A673 (cell line): ENCODE results near the gene AGTPBP1.

Source experiments
- EZH2 ChIP-seq: fragments of 200-600 bp; sonication (generic); IDR thresholded peaks from 2 replicates; pipeline ENCODE4 v1.6.1; 2017; ENCODE audit warnings: borderline replicate concordance, low read depth, mild to moderate bottlenecking, mixed read lengths, antibody characterized with exemption, low read length; ENCODE audit not compliant: poor library complexity, severe bottlenecking
- TF ChIP-seq, protein P1 (sequence below): fragments of 300-800, 200-600 bp; sonication (generic); conservative IDR thresholded peaks from 2 replicates; pipeline ENCODE4 v1.5.1; 2017; ENCODE audit warnings: low read depth, mild to moderate bottlenecking, antibody characterized with exemption, low read length, moderate library complexity, mixed read lengths

- TF ChIP-seq EZH2 = no peak
- TF ChIP-seq, protein P1, sequence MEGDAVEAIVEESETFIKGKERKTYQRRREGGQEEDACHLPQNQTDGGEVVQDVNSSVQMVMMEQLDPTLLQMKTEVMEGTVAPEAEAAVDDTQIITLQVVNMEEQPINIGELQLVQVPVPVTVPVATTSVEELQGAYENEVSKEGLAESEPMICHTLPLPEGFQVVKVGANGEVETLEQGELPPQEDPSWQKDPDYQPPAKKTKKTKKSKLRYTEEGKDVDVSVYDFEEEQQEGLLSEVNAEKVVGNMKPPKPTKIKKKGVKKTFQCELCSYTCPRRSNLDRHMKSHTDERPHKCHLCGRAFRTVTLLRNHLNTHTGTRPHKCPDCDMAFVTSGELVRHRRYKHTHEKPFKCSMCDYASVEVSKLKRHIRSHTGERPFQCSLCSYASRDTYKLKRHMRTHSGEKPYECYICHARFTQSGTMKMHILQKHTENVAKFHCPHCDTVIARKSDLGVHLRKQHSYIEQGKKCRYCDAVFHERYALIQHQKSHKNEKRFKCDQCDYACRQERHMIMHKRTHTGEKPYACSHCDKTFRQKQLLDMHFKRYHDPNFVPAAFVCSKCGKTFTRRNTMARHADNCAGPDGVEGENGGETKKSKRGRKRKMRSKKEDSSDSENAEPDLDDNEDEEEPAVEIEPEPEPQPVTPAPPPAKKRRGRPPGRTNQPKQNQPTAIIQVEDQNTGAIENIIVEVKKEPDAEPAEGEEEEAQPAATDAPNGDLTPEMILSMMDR = no peak
Observed at GRCh38 chr9:85744480-85744879, 2.7 kb upstream of the AGTPBP1 start.
